ENCODE measurements around the gene MUC5AC. TPM values are rescaled to one million over a fixed set of nuclear protein-coding genes. Genes with fewer than 3 reads are reported as not detected.

MUC5AC gene, protein sequence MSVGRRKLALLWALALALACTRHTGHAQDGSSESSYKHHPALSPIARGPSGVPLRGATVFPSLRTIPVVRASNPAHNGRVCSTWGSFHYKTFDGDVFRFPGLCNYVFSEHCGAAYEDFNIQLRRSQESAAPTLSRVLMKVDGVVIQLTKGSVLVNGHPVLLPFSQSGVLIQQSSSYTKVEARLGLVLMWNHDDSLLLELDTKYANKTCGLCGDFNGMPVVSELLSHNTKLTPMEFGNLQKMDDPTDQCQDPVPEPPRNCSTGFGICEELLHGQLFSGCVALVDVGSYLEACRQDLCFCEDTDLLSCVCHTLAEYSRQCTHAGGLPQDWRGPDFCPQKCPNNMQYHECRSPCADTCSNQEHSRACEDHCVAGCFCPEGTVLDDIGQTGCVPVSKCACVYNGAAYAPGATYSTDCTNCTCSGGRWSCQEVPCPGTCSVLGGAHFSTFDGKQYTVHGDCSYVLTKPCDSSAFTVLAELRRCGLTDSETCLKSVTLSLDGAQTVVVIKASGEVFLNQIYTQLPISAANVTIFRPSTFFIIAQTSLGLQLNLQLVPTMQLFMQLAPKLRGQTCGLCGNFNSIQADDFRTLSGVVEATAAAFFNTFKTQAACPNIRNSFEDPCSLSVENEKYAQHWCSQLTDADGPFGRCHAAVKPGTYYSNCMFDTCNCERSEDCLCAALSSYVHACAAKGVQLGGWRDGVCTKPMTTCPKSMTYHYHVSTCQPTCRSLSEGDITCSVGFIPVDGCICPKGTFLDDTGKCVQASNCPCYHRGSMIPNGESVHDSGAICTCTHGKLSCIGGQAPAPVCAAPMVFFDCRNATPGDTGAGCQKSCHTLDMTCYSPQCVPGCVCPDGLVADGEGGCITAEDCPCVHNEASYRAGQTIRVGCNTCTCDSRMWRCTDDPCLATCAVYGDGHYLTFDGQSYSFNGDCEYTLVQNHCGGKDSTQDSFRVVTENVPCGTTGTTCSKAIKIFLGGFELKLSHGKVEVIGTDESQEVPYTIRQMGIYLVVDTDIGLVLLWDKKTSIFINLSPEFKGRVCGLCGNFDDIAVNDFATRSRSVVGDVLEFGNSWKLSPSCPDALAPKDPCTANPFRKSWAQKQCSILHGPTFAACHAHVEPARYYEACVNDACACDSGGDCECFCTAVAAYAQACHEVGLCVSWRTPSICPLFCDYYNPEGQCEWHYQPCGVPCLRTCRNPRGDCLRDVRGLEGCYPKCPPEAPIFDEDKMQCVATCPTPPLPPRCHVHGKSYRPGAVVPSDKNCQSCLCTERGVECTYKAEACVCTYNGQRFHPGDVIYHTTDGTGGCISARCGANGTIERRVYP (N-terminal part only)
- total RNA-seq = not detected
- not detected for polyA plus RNA-seq
- long read RNA-seq, donor 1 = 0 reads
- long read RNA-seq, donor 2 = 0 reads
- long read RNA-seq, donor 3 = 0 reads

GRCh38 chr11:1157645-1158591 is at the start of gene MUC5AC:
MUC5AC (plus strand) TSS chr11:1157953; CDS start chr11:1158000, 47 bp downstream.
- WGBS, 4 donors = 80 to 85% (median 82%) methylated on average over 15 to 32 of the region's 32 CpGs
- Histone ChIP-seq H3K27me3 (peaks cover 0 to 23% (median 0%) of the 10 kb centered on the region in 9 donors), H3K36me3 (no peaks in the 10 kb centered on the region), H3K4me3 (no peak within 1 kb of the TSS), H3K27ac (no peak within 1 kb of the TSS), H3K4me1 (no peaks in the 10 kb centered on the region), H3K9me3 (no peaks in the 10 kb centered on the region)
- DNase-seq (no peak), ATAC-seq (no peak)
- intact Hi-C loops (cut with DNase I) = no loop called here
- TF ChIP-seq CTCF (IDR thresholded peaks at IDR 0.05) (no peak), POLR2A (IDR thresholded peaks at IDR 0.05) (no peak)

- TF ChIP-seq CTCF (IDR thresholded peaks at IDR 0.05) (no peak), POLR2A (IDR thresholded peaks at IDR 0.05) (no peak)
- Histone ChIP-seq H3K27me3 (peaks cover 0 to 16% (median 0%) of the 10 kb centered on the region in 9 donors), H3K36me3 (no peaks in the 10 kb centered on the region), H3K27ac (no peak overlapping the region), H3K9me3 (no peaks in the 10 kb centered on the region), H3K4me1 (no peaks in the 10 kb centered on the region), H3K4me3 (no peak overlapping the region)
- 62 to 81% (median 79%) methylated on average over 20 to 29 of the region's 29 CpGs for WGBS, 4 donors
- intact Hi-C loops (cut with DNase I) = no loop called here
- peak in 2 of 5 donors; percentile 16 to 40 for DNase-seq
- no peak for ATAC-seq
Observed at GRCh38 chr11:1108246-1108900, 49.4 kb upstream of the MUC5AC start.

Data from heart left ventricle (tissue), 16 donors.